Measurements from ENCODE around the gene DYNC1H1.

- TF ChIP-seq GATA2 (IDR thresholded peaks at IDR 0.05; ENCODE audit: low read depth, low read length) = no peak
- no peak for TF ChIP-seq GATA3 (IDR thresholded peaks at IDR 0.05; ENCODE audit: low read depth, low read length)
Observed at GRCh38 chr14:102086709-102086971, 122.3 kb downstream of the DYNC1H1 start.

Data from SH-SY5Y (cell line).